GM15510 (cell line): Measurements from ENCODE around the gene MAP3K6.
A peak's percentile ranks its signal among the peaks of the same experiment; 100 is the strongest.

ENCODE experiments used
- POLR2A ChIP-seq: IDR thresholded peaks from 3 replicates; pipeline ENCODE4 v1.6.1; 2011; ENCODE audit warnings: borderline replicate concordance; ENCODE audit not compliant: insufficient read length; ENCODE audit errors: extremely low read depth

Gene MAP3K6

GRCh38 chr1:27367160-27367650, 444 bp upstream of the MAP3K6 start:
- no peak for TF ChIP-seq POLR2A

DNA sequence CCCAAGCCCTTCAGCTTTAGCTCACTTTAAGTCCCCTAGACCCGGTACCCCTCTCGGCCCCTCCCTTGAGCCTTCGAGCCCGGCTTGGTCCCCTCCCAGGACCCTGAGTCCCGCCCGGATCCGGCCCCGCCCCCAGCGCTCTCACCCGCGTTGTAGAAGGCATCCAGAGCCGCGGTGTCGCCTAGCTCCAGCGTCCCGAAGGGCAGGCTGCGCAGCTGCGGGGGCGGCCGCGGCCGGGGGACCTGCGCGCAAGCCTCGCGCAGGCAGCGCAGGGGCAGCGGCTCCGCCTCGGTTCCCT, 699 bp downstream of the MAP3K6 start:
- no peak for TF ChIP-seq POLR2A

GRCh38 chr1:27365372-27366112, 1.2 kb downstream of the MAP3K6 start:
- peak; percentile 44 for TF ChIP-seq POLR2A

- no peak for TF ChIP-seq POLR2A
These were observed 1.9 kb downstream of the MAP3K6 start for GRCh38 chr1:27364696-27365371.

DNA sequence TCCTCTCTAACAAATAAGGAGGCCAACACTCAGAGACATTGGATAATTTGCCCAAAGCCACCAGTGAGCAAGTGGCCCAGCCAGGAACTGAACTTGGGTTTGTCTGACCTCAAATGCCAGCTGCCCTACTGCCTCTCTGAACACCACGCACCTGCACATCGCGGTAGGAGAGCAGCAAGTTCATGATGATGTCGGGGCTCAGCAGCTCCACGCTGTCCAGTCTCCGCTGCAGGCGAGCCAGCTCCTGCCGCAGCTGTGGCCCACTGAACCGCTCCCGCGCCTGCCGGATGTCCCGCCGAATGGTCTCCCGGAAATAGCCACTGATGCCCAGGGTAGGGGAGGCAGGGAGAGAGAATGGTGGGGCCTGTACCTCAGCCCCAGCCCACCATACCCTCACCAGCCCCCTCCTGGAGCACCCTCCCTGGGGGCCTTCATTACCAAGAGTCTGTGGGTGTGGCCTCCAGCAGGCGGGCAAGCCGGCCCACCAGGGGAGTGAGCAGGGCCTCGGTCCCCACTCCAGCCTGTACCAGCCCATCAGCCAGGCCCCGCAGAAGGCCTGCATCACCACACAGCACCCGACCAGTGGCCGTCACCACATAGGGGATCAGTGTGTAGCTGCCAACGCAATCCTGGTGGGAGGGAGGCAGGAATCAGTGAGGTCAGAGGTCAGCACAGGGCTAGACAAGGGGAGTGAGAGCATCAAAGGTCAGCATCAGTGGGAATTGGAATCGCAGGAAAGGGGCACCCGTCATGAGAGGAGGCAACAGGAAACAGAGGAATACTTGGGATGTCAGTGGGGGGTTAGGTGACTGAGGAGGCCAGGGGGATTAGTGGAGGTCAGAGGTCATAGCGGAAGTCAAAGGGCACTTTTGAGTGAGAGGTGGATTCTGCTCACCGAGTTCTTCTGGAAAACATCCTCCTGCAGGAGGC, 2.7 kb downstream of the MAP3K6 start:
- no peak for TF ChIP-seq POLR2A

GRCh38 chr1:27361553-27361952, 5.2 kb downstream of the MAP3K6 start:
- no peak for TF ChIP-seq POLR2A

- TF ChIP-seq POLR2A, result no peak
These were observed 5.7 kb downstream of the MAP3K6 start for GRCh38 chr1:27361044-27361402.

GRCh38 chr1:27360159-27361043, 6.4 kb downstream of the MAP3K6 start:
- TF ChIP-seq POLR2A, result no peak

DNA sequence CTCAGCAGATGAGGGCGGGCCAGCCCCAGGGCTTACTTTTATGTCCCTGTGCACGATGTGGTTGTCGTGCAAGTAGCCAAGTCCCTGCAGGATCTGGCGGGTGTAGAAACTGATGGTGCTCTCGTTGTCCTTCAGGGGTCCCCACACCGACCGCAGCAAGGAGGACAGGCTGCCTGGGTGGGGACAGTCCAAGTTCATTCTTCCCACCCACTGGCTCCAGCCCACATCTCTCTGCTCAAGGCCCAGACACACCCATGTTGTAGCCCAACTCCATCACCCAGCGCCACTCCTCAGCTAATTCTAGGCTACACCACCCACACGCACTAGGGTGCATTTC, 7.0 kb downstream of the MAP3K6 start:
- TF ChIP-seq POLR2A, result no peak

DNA sequence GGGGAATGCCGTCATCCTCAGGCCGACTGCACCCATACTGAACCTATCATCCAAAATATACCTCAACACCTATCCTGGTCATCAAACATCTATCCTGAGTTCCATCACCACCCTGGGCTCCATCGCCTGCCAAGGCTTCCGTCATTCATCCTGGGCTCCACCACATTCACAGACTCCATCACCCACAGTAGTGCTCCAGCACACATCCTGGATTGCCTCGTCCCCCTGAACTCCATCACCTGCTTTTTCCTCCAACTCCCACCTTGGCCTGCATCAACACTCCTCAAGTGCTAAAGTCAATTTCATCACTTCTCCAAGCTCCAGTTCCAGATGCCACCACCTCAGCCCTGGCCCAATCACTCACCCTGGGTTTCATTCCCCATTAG, 7.8 kb downstream of the MAP3K6 start:
- TF ChIP-seq POLR2A, result no peak

DNA sequence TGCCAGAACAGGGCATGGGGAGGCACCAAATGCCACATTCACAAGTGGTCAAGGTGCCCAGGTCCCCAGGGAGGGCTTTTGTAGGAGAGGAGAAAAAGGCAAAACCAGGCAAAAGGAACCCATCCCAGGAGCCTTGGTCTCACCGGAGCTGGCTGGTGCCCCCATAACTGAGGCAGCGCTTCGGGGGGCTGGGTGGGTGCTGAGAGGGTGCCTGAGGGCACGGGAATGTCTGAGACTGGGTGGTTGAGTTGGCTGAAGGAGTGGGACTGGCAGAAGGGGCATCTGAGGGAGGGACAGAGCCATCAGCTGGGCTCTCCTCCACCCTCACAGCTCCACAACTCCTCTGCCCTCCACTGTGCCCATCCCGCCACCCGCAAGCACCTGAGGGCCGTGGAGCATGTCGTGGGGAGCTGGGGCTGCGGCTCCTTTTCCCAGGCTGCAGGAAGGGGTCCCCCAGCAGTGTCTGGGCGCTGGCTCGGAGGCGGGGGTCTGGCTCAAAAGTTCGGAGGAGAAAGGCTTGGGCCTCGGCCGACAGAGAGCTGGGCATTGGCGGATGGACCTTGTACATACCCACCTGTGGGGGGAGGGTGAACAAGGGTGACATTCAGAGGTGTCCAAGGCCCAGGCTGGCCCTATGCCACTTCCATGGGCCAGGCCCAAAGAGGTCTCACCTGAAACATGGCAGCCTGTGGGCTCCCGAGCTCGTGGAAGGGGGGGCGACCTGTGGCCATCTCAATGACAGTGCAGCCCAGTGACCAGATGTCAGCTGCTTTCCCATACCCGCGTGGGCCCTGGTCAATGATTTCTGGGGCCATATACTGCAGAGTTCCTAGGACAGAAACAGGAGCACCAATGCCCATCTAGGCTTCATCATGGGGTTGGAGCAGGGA, 8.5 kb downstream of the MAP3K6 start:
- no peak for TF ChIP-seq POLR2A

DNA sequence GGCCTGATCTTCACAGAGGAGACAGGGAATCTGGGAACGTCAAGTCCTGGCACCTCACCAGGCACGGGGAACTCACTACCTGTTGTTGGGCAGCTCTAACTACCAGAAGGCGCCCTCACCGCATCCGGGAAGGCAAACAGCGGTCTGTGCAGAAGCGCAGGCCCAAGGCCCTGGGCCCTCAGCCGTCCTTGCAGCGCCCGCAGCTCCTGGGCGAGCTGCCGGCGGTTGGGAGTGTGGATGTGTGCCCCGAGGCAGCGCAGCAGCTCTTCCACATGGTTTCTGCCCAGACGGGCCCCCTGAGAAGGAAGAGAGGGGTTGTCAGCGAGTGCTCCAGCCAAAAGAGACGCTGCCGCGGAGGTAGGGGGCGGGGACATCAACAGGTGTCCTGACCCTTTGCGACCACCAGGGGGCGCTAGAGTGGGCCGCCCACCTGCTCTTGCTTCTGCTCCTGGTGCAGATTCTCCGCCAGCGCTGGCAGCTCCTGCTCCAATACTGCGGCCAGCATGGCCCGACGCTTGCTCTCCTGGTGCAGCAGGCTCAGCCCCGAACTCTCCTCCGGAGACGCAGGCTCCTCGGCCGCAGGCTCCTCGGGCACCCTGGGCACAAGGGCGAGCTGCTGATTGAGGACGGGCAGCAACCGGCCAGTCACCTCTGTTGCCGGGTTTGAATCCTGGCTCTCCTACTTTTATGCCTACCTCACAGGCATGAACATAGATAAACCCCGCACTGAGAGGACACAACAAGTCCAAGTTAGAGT, 9.3 kb downstream of the MAP3K6 start:
- no peak for TF ChIP-seq POLR2A
